HUES6 (cell line): ENCODE measurements around the gene TMEM126B.
"Not testable (repeated sequence)": the region's sequence is repeated elsewhere in the genome, so short reads cannot be mapped to it uniquely, and the experiment has no call there.

Experiments
- H3K27ac ChIP-seq: 2 replicates; pipeline ENCODE4 v1.7.0; 2013; ENCODE audit warnings: low read depth, mild to moderate bottlenecking, low read length, inconsistent platforms
- H3K27me3 ChIP-seq: 2 replicates; pipeline ENCODE4 v1.6.1; 2013; ENCODE audit warnings: low read length; ENCODE audit not compliant: control insufficient read depth, insufficient read depth
- H3K36me3 ChIP-seq: 2 replicates; pipeline ENCODE4 v1.6.1; 2013; ENCODE audit warnings: low read length; ENCODE audit not compliant: control insufficient read depth, insufficient read depth
- H3K4me1 ChIP-seq: 2 replicates; pipeline ENCODE4 v1.6.1; 2013; ENCODE audit warnings: low read length; ENCODE audit not compliant: control insufficient read depth, insufficient read depth
- H3K4me3 ChIP-seq: 2 replicates; pipeline ENCODE4 v1.5.1; 2013; ENCODE audit warnings: low read depth, low read length
- H3K9ac ChIP-seq: one replicate; pipeline ENCODE4 v1.6.1; 2013; ENCODE audit warnings: mild to moderate bottlenecking, low read length
- H3K9me3 ChIP-seq: 2 replicates; pipeline ENCODE4 v1.6.1; 2013; ENCODE audit warnings: low read depth, low read length; ENCODE audit not compliant: control insufficient read depth, insufficient read depth

The TMEM126B gene

GRCh38 chr11:85664615-85665481 lies 36.5 kb downstream of the TMEM126B start, which contains the start of gene CREBZF:
Gene CREBZF (minus strand): TSS chr11:85665129. CDS start chr11:85664875, 254 bp downstream.
- no peaks in the 10 kb centered on the region for H3K9me3 ChIP-seq
- peaks cover 14% of the 10 kb centered on the region for H3K4me1 ChIP-seq
- H3K4me3 ChIP-seq: peak within 1 kb of the TSS; percentile 93
- H3K36me3 ChIP-seq: peaks cover 37% of the 10 kb centered on the region
- peak within 1 kb of the TSS; percentile 98 for H3K27ac ChIP-seq
- peak within 1 kb of the TSS; percentile 94 for H3K9ac ChIP-seq
- H3K27me3 ChIP-seq: no peaks in the 10 kb centered on the region

DNA sequence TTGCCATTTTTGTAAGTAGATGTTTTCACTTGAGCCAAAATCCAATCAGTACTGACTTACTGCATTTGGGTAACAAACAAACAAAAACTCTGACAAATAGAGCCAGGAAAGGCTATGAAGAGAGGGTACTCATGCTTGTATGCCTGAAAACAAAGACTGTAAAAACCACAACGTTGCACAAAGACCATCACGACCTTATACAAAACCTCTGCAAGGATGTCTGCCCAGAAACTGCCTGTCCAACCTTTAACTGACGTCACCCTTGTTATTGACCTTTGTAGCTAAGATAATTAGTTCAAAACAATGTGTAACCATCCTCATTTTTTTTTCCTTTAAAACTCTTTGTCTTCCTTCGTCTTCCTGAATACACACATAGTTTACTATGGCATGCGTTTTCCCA lies 37.3 kb downstream of the TMEM126B start:
- peaks cover 28% of the 10 kb centered on the region for H3K36me3 ChIP-seq
- H3K27me3 ChIP-seq: no peaks in the 10 kb centered on the region
- H3K4me3 ChIP-seq: no peak overlapping the region
- H3K4me1 ChIP-seq: peaks cover 14% of the 10 kb centered on the region
- no peak overlapping the region for H3K27ac ChIP-seq
- H3K9ac ChIP-seq: no peak overlapping the region
- H3K9me3 ChIP-seq: peaks cover 3% of the 10 kb centered on the region; the same call in 1 of the 2 replicates

GRCh38 chr11:85666687-85667086 lies 38.3 kb downstream of the TMEM126B start:
- Histone ChIP-seq H3K4me3 (no peak overlapping the region), H3K27ac (no peak overlapping the region), H3K4me1 (peaks cover 7% of the 10 kb centered on the region), H3K36me3 (peaks cover 20% of the 10 kb centered on the region), H3K9ac (no peak overlapping the region), H3K9me3 (peaks cover 12% of the 10 kb centered on the region), H3K27me3 (no peaks in the 10 kb centered on the region)

GRCh38 chr11:85668157-85668556 lies 39.8 kb downstream of the TMEM126B start:
- H3K9ac ChIP-seq: no peak overlapping the region
- H3K9me3 ChIP-seq: peaks cover 21% of the 10 kb centered on the region
- peaks cover 8% of the 10 kb centered on the region for H3K36me3 ChIP-seq
- no peaks in the 10 kb centered on the region for H3K27me3 ChIP-seq
- no peak overlapping the region for H3K27ac ChIP-seq
- peaks cover 7% of the 10 kb centered on the region for H3K4me1 ChIP-seq
- no peak overlapping the region for H3K4me3 ChIP-seq

DNA sequence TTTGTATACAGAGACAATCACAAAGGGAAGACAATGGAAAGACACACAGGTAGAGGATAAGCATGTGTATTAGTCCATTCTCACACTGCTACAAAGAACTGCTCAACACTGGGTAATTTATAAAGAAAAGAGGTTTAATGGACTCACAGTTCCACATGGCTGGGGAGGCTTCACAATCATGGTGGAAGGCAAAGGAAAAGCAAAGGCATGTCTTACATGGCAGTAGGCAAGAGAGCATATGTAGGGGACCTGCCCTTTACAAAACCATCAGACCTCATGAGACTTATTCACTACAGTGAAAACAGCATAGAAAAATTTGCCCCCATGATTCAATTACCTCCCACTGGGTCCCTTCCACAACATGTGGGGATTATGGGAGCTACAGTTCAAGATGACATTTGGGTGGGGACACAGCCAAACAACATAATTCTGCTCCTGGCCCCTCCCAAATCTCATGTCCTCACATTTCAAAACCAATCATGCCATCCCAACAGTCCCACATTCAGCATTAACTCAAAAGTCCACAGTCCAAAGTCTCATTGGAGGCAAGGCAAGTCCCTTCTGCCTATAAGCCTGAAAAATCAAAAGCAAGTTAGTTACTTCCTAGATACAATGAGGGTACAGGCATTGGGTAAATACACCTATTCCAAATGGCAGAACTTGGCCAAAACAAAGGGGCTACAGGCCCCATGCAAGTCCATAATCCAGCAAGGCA lies 42.7 kb downstream of the TMEM126B start:
- H3K4me1 ChIP-seq, H3K27ac ChIP-seq, H3K4me3 ChIP-seq, H3K9ac ChIP-seq, H3K27me3 ChIP-seq, H3K36me3 ChIP-seq: not testable (repeated sequence)
- peaks cover 28% of the 10 kb centered on the region for H3K9me3 ChIP-seq

DNA sequence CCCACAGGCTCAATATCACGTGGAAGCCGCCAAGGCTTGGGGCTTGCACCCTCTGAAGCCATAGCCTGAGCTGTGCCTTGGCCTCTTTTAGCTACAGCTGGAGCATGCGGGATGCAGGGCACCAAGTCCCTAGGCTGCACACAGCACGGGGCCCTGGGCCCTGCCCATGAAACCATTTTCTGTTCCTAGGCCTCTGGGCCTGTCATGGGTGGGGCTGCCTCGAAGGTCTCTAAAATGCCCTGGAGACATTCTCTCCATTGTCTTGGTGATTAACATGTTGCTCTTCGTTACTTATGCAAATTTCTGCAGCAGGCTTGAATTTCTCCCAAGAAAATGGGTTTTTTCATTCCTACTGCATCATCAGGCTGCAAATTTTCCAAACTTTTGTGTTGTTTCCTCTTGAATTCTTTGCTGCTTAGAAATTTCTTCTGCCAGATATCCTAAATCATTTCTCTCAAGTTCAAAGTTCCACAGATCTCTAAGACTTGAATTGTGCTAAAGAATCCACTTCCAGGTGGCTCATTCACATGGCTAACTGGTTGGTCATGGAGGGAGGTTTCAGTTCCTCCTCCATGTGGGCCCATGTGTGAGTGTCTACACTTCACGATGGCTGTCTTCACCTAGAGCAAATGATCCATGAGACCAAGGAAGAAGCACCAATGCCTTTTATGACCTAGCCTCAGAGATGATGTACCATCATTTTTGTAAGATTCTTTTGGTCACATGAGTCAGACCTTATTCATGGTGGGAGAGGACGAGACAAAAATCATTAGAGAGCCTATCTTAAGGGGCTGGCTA lies 43.9 kb downstream of the TMEM126B start:
- no peaks in the 10 kb centered on the region for H3K4me1 ChIP-seq
- H3K36me3 ChIP-seq: no peaks in the 10 kb centered on the region

DNA sequence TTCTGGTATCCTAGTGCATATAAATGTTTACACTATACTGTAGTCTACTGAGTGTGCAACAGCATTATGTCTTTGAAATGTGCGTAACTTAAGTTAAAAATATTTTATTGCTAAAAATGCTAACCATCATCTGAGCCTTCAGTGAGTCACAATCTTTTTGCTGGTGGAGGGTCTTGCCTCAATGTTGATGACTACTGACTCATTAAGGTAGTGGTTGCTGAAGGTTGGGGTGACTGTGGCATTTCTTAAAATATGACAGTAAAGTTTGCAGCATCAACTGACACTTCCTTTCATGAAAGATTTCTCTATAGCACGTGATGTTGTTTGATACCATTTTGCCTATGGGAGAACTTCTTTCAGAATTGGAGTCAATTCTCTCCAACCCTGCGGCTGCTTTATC lies 45.0 kb downstream of the TMEM126B start:
- no peak overlapping the region for H3K9ac ChIP-seq
- no peak overlapping the region for H3K4me3 ChIP-seq
- H3K4me1 ChIP-seq: no peaks in the 10 kb centered on the region
- no peak overlapping the region for H3K27ac ChIP-seq
- H3K27me3 ChIP-seq: peaks cover 8% of the 10 kb centered on the region; the same call in 1 of the 2 replicates
- peaks cover 28% of the 10 kb centered on the region for H3K9me3 ChIP-seq
- no peaks in the 10 kb centered on the region for H3K36me3 ChIP-seq

More for the DNA sequence above, 43.9 kb downstream of the TMEM126B start:
- Histone ChIP-seq H3K27me3 (peaks cover 8% of the 10 kb centered on the region; the same call in 1 of the 2 replicates), H3K27ac (no peak overlapping the region), H3K4me3 (no peak overlapping the region), H3K9ac (no peak overlapping the region), H3K9me3 (peaks cover 28% of the 10 kb centered on the region)

DNA sequence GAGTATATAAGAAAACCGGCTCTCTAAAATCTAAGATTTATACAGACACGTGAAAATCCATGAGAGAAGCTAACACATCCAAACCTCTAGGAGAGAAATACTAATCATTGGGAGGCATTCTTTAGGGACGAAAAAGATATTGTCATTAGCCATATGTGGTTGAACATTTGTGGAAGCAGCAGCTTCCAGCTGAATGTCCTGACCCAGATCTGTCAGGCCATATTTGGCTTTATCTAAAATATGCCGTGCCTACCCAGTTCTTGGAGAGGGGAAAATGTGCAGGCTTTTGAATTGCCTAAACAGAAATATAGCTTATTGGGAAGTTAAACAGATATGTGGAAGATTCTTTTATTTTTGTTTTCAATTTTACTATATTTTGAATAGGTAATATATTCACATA lies 51.2 kb downstream of the TMEM126B start:
- H3K27ac ChIP-seq: no peak overlapping the region
- no peaks in the 10 kb centered on the region for H3K4me1 ChIP-seq
- no peaks in the 10 kb centered on the region for H3K36me3 ChIP-seq
- H3K9me3 ChIP-seq: no peaks in the 10 kb centered on the region
- no peak overlapping the region for H3K4me3 ChIP-seq
- no peaks in the 10 kb centered on the region; the same call in 1 of the 2 replicates for H3K27me3 ChIP-seq
- H3K9ac ChIP-seq: no peak overlapping the region

DNA sequence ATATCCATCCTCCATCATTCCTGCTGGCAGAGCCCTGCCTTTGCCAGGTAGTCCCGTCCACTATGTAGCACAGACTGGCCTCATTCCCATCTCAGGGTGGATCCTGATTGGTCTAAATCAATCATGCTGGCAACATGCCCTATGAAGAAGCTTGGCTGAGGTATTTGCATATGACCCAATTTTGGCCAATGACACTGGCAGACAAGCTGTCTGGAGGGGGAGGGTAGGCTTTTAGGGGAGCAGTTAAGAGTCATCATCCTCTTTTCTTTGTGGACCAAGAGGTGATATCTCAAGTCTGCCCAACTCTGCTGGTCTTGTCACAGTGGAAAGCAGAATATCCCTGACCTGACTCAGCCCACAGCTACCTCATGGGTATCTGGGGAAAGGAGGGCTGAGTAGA lies 52.5 kb downstream of the TMEM126B start:
- Histone ChIP-seq H3K4me1 (peaks cover 7% of the 10 kb centered on the region; the same call in 1 of the 2 replicates), H3K9me3 (no peaks in the 10 kb centered on the region), H3K27ac (no peak overlapping the region), H3K27me3 (no peaks in the 10 kb centered on the region), H3K36me3 (no peaks in the 10 kb centered on the region), H3K4me3 (no peak overlapping the region), H3K9ac (no peak overlapping the region)

- no peaks in the 10 kb centered on the region for H3K27me3 ChIP-seq
- H3K4me3 ChIP-seq: no peak overlapping the region
- H3K4me1 ChIP-seq: peaks cover 7% of the 10 kb centered on the region; the same call in 1 of the 2 replicates
- no peak overlapping the region for H3K27ac ChIP-seq
- H3K9ac ChIP-seq: no peak overlapping the region
- H3K9me3 ChIP-seq: no peaks in the 10 kb centered on the region
- no peaks in the 10 kb centered on the region for H3K36me3 ChIP-seq
These were observed 54.2 kb downstream of the TMEM126B start for GRCh38 chr11:85682330-85683305.
